Heart left ventricle (tissue), 16 donors: ENCODE measurements around the gene CFAP299. TPM values are rescaled to one million over a fixed set of nuclear protein-coding genes. Genes with fewer than 3 reads are reported as not detected.

Experiments used
- ATAC-seq, 4 donors: fragments of 200-7000 bp; cut with Tn5 transposase; one replicate each; pipeline ENCODE4 v1.9.1; 2020 to 2022; ENCODE audit warnings: moderate library complexity in 4 of 4, mild to moderate bottlenecking in 3 of 4, moderate number of reproducible peaks in 1 of 4
- DNase-seq, 5 donors: peaks; one replicate each; pipeline ENCODE4 v3.0.0-alpha.2; 2020
- H3K27ac ChIP-seq, 12 donors: fragments of 200-600 bp; sonication (generic) in 4 of 12; one replicate each; pipeline versions ENCODE4 v1.5.0 to v1.8.0; 2016 to 2022; ENCODE audit warnings: mild to moderate bottlenecking in 2 of 12
- H3K27me3 ChIP-seq, 9 donors: fragments of 200-600 bp; sonication (generic) in 2 of 9; one replicate each; pipeline versions ENCODE4 v1.5.1 to v1.8.0; 2016 to 2022; ENCODE audit warnings: mild to moderate bottlenecking in 3 of 9
- H3K36me3 ChIP-seq, 9 donors: fragments of 200-600 bp; sonication (generic) in 2 of 9; one replicate each; pipeline versions ENCODE4 v1.5.0 to v1.8.0; 2018 to 2022; ENCODE audit warnings: mild to moderate bottlenecking in 2 of 9
- H3K4me1 ChIP-seq, 12 donors: fragments of 200-600 bp; sonication (generic) in 4 of 12; one replicate each; pipeline versions ENCODE4 v1.5.0 to v1.8.0; 2016 to 2022; ENCODE audit warnings: mild to moderate bottlenecking in 3 of 12
- H3K4me3 ChIP-seq, 12 donors: fragments of 200-600 bp; sonication (generic) in 4 of 12; one replicate each; pipeline versions ENCODE4 v1.5.0 to v1.8.0; 2017 to 2022; ENCODE audit warnings: mild to moderate bottlenecking in 9 of 12, moderate library complexity in 4 of 12
- H3K9me3 ChIP-seq, 12 donors: fragments of 200-600 bp; sonication (generic) in 4 of 12; one replicate each; pipeline versions ENCODE4 v1.5.0 to v1.8.0; 2016 to 2022; ENCODE audit warnings: mild to moderate bottlenecking in 1 of 12
- CTCF ChIP-seq, 12 donors: fragments of 200-600 bp; sonication (generic) in 4 of 12; IDR thresholded peaks; one replicate each; pipeline versions ENCODE4 v1.5.0 to v1.8.0; 2018 to 2022; ENCODE audit warnings: antibody characterized with exemption in 12 of 12, mild to moderate bottlenecking in 5 of 12
- POLR2A ChIP-seq, 2 donors: fragments of 450-650 bp; IDR thresholded peaks; one replicate each; pipeline ENCODE4 v1.6.1; 2017; ENCODE audit warnings: antibody characterized with exemption in 2 of 2, mild to moderate bottlenecking in 2 of 2, moderate library complexity in 2 of 2
- WGBS, 4 donors: extraction: QIAGEN DNeasy Blood & Tissue Kit in 2 of 4; methylation state at CpG; one replicate each; pipeline versions ENCODE4 v1.1.5 to v1.1.7; 2013 to 2018; 5-methylcytosine and 5-hydroxymethylcytosine counted together
- intact Hi-C, 10 donors: fragments of 100-400 bp; cut with DNase I; formaldehyde crosslinking; loops; one replicate each; pipeline versions ENCODE4 v1.11.1 to v1.14.2; 2022
- polyA plus RNA-seq, 2 donors: library from polyadenylated mRNA; stranded (reverse); fragments of 200-250 nt; gene quantifications; one replicate each; pipeline ENCODE4 v1.2.3, GENCODE V29; 2013
- total RNA-seq, 9 donors: library from RNA; depleted of rRNA in 2 of 9; stranded (reverse); fragments of >200 nt in 2 of 9; fragmentation: NEBNext Ultra II Directional in 3 of 9; extraction: Animal tissue kit (Norgen Biotek cat#: 25700) in 3 of 9; gene quantifications; one replicate each; pipeline versions ENCODE4 v1.1.0 to v1.2.4, GENCODE V29; 2016 to 2023
- donor health status: ischemic (EF 13 %, LVEDD 7.1; RV severe dilation, severe dysfunction).
- donor health status: healthy with polysubstance abuse.
- donor health status: DM: no; HTN: yes; CAD: no.
- donor health status: DM: no; HTN: no; CAD: no.
- donor health status: ischemic (EF 25% LVEDD 6.9; RV normal size, moderate dysfunction).
- donor health status: ischemic (EF 25% LVEDD 5.7; RV mildly dilated, moderate dysfunction).
- donor health status: healthy.
- donor health status: DM: yes; HTN: yes; CAD: no.
- donor health status: ischemic (EF 35%, LVEDD 5.7; RV mildly dilated, moderate dysfunction).
- donor health status: nonischemic (EF 11% LVEDD 7.7; RV severe dilation, severe dysfunction).
- donor health status: DM: yes; HTN: yes; CAD: no.
- donor health status: PGD.
- donor health status: ischemic (EF 29% LVEDD 5.4; RV normal size, mild dysfunction).
- donor health status: nonischemic (EF 23%, LVEDD 6.1; RV moderate dilation, normal function).

CFAP299 gene
- total and polyA plus RNA-seq, 11 donors, result 0.25 TPM; not detected in 10

GRCh38 chr4:80711956-80712355, 376.4 kb downstream of the CFAP299 start:
- Histone ChIP-seq H3K27me3 (no peaks in the 10 kb centered on the region), H3K4me1 (no peaks in the 10 kb centered on the region), H3K9me3 (no peaks in the 10 kb centered on the region), H3K36me3 (no peaks in the 10 kb centered on the region), H3K27ac (no peak overlapping the region), H3K4me3 (no peak overlapping the region)
- WGBS, 4 donors, result 65 to 84% (median 73%) methylated on average over 1 of the region's 1 CpG
- ATAC-seq (no peak), DNase-seq (no peak)
- intact Hi-C loops, result no loop called here
- no peak for TF ChIP-seq CTCF (IDR thresholded peaks at IDR 0.05)
- TF ChIP-seq POLR2A (IDR thresholded peaks at IDR 0.05), result no peak

GRCh38 chr4:80713409-80713808, 377.9 kb downstream of the CFAP299 start:
- no peak overlapping the region for H3K4me3 ChIP-seq
- intact Hi-C loops, result no loop called here
- DNase-seq (no peak), ATAC-seq (no peak)
- H3K27ac ChIP-seq, result no peak overlapping the region
- H3K4me1 ChIP-seq, result no peaks in the 10 kb centered on the region
- WGBS, 4 donors, result 13 to 23% (median 18%) methylated on average over 1 of the region's 1 CpG
- peaks cover 0 to 3% (median 0%) of the 10 kb centered on the region in 12 donors for H3K9me3 ChIP-seq
- H3K36me3 ChIP-seq, result no peaks in the 10 kb centered on the region
- TF ChIP-seq POLR2A (IDR thresholded peaks at IDR 0.05) (no peak), CTCF (IDR thresholded peaks at IDR 0.05) (no peak)
- H3K27me3 ChIP-seq, result no peaks in the 10 kb centered on the region

GRCh38 chr4:80717204-80717603, 381.7 kb downstream of the CFAP299 start:
- Histone ChIP-seq H3K9me3 (peaks cover 0 to 37% (median 19%) of the 10 kb centered on the region in 12 donors), H3K4me1 (no peaks in the 10 kb centered on the region), H3K4me3 (no peak overlapping the region), H3K27ac (peak overlapping the region in 1 of 12 donors; percentile 28), H3K27me3 (no peaks in the 10 kb centered on the region), H3K36me3 (no peaks in the 10 kb centered on the region)
- intact Hi-C loops, result no loop called here
- no peak for TF ChIP-seq CTCF (IDR thresholded peaks at IDR 0.05)
- no peak for TF ChIP-seq POLR2A (IDR thresholded peaks at IDR 0.05)
- ATAC-seq (no peak), DNase-seq (no peak)
- 40 to 58% (median 55%) methylated on average over 2 of the region's 2 CpGs for WGBS, 4 donors

- WGBS, 4 donors, result 44 to 63% (median 53%) methylated on average over 1 of the region's 1 CpG
- H3K9me3 ChIP-seq, result peaks cover 0 to 13% (median 6%) of the 10 kb centered on the region in 12 donors
- no peaks in the 10 kb centered on the region for H3K36me3 ChIP-seq
- H3K4me3 ChIP-seq, result no peak overlapping the region
- no peak for DNase-seq
- intact Hi-C loops, result no loop called here
- ATAC-seq, result no peak
- TF ChIP-seq POLR2A (IDR thresholded peaks at IDR 0.05) (no peak), CTCF (IDR thresholded peaks at IDR 0.05) (no peak)
- no peaks in the 10 kb centered on the region for H3K4me1 ChIP-seq
- no peak overlapping the region for H3K27ac ChIP-seq
- no peaks in the 10 kb centered on the region for H3K27me3 ChIP-seq
These were observed 390.9 kb downstream of the CFAP299 start for GRCh38 chr4:80726471-80726870.
